HG03457 (cell line): ENCODE data around the gene RIT2.

Experiments
- ATAC-seq: cut with Tn5 transposase; IDR thresholded peaks from one replicate; pipeline ENCODE4 v1.9.1; 2021; ENCODE audit warnings: moderate number of reproducible peaks; ENCODE audit not compliant: unreplicated experiment

The RIT2 gene

GRCh38 chr18:43115076-43115921 lies at the start of gene RIT2:
TSS of gene RIT2 (minus strand) at chr18:43115685.
- ATAC-seq = no peak

- ATAC-seq = no peak
Observed at GRCh38 chr18:43161528-43161927, 46.0 kb upstream of the RIT2 start.

DNA sequence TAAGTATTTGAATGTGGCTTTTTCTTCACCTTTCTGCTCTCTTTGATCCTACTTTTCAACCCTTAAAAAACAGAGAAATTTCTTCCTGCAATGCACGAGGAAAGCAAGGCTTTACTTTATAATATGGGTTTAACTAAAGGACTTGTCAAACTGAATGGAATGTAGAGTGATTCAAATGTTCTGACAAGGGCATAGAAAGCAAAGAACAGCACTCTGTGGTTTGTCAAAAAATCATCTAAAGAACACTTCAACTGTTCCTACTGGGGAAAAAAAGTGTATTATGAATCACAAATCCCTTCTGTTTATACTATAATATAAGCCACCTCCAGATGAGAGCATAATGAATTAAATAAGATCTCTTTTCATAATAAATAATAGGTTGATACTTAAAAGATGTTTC lies 45.0 kb upstream of the RIT2 start:
- no peak for ATAC-seq

GRCh38 chr18:43159926-43160325 lies 44.4 kb upstream of the RIT2 start:
- no peak for ATAC-seq

GRCh38 chr18:43159086-43159770 lies 43.7 kb upstream of the RIT2 start:
- no peak for ATAC-seq

DNA sequence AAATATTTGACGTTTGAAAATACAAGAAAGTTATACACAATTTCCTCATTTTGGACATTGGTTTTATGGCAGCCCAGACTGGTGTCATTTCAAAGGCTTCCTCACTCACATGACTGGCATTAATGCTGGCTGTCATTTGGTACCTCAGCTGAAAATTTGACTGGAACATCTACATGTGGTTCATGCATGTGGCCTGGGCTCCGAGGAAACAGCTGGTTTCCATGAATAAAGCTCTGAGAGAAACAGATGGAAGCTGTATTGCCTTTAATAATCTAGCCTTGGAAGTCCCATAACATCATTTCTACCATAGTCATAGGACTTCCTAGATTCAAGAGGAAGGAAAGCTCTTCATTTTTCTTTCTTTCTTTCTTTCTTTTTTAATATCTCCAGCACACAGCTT lies 42.9 kb upstream of the RIT2 start:
- ATAC-seq = no peak

GRCh38 chr18:43155842-43156241 lies 40.4 kb upstream of the RIT2 start:
- no peak for ATAC-seq

GRCh38 chr18:43148231-43148630 lies 32.7 kb upstream of the RIT2 start:
- no peak for ATAC-seq

DNA sequence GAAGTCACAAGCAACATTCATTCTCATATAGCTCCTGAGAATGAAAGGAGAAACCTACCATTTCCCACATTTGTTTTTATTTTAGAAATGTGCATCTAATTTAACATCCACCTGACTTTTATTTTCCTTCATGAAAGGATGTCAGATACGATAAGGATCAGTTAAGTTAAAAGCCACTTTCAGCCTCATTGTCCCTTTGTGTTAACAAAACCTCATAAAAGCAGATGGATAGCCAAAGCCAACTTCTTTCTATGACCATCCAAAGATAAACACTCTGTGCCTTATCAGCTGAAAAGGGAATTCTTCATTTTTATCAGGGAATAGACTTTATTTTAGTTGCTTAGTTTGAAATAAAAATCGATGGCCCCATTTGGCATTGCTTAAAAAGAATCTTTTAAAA lies 25.7 kb upstream of the RIT2 start:
- no peak for ATAC-seq

GRCh38 chr18:43139288-43139946 lies 23.9 kb upstream of the RIT2 start:
- ATAC-seq = no peak

GRCh38 chr18:43134876-43135275 lies 19.4 kb upstream of the RIT2 start:
- no peak for ATAC-seq

- no peak for ATAC-seq
Observed at GRCh38 chr18:43130716-43131260, 15.3 kb upstream of the RIT2 start.

GRCh38 chr18:43129946-43130524 lies 14.6 kb upstream of the RIT2 start:
- ATAC-seq = no peak

DNA sequence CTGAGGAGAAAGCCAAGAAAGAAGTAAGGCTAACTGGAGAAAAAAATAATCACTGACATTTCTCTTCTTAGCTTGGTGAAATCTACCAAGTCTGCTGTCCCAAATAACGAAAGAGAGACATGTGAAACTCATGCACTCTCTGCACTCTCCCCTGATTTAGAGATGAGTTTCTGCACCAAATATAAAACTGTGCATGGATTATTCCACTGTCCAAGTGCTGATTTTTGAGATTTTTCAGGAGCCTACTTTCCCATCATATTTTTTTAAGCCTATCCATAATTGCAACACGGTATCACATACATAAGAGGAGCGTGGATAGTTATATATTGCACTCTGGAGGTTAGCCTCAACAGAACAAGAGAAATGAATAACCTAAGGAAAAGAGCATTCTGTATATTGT lies 10.0 kb upstream of the RIT2 start:
- ATAC-seq = no peak

DNA sequence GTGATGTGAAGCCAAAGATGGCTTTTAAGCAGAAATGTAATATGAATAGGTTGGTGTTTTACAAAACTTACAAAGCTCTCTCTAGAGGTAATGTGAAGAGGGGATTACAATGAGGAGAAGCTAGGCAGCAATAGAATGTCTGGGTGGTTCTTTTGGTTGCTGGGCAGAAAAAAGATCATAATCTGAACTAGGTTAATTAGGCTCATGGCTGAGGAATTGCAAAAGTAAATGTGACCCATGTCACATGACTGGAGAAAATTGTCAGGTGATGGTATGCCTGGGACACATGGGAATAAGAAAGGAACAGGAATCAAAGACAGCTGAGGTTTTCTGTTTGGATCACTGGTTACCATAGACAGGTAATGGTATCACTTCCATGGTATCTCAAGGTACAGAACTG lies 7.5 kb upstream of the RIT2 start:
- no peak for ATAC-seq

GRCh38 chr18:43116699-43117294 lies 1.3 kb upstream of the RIT2 start:
- no peak for ATAC-seq

GRCh38 chr18:43113220-43113895 lies 2.1 kb downstream of the RIT2 start:
- no peak for ATAC-seq

- ATAC-seq = no peak
Observed at GRCh38 chr18:43108882-43109281, 6.6 kb downstream of the RIT2 start.

DNA sequence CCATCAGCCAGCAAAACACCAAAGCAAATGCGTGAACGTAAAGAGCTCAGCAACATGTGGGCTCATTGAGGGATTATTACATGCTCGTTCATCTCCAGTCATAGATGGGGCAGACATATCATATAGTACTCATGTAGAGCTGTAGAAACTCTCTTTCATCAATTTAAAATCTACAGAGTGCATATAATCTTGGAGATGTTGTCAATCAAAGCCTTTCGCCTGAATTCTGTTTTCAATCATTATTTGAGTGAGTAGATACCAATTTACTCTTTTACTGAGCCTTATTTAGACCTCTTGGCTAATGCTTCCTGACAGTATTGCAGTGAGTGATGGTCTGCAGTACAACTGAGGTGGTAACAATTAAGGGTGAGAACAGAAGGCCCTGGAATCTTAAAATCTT lies 7.0 kb downstream of the RIT2 start:
- ATAC-seq = no peak

GRCh38 chr18:43093646-43094045 lies 21.8 kb downstream of the RIT2 start:
- no peak for ATAC-seq
